CD4-positive, alpha-beta T cell treated with Interleukin-17A for 1 hour (primary cell): Measurements from ENCODE around the gene MARCHF3.
"Not testable (repeated sequence)": the region's sequence is repeated elsewhere in the genome, so short reads cannot be mapped to it uniquely, and the experiment has no call there.

Source experiments
- DNase-seq: peaks from one replicate; pipeline ENCODE4 v3.0.0-alpha.2; 2020

The MARCHF3 gene

DNA sequence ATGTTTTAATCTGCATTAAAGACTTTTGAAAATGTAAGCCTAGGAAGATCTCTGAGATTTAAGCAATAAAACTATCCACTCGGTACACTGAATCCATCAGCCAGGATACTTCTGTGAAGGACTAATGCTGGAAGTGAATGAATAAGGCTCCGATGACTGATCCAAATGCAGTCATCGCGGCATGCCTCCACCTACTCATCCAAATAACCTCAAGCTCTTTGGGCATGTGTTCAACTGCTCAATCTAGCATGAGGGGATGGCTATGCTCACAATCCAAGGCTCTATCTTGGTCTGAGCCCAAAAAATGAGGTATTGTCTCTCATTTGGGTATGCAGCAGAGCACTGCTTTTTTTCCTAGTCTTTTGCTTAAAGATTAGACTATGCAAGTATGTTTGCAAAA lies 19.2 kb downstream of the MARCHF3 start:
- no peak for DNase-seq

DNA sequence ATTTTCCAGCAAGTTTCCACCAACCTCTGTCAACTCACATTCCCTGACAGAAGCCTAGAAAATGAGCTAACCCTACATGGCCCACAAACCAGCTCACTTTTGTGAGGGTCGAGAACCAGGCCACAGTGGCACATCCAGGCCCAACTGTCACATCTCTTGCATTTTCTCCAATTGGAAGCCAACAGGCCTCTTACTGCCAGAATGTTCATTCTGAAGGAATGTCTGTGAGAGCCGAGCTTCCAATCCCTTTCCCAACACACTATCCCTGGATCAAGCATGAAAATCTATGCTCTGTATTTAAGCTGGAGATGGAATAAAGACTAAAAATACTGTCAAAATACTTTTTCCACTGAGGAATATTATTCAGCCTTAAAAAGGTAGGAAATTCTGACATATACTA lies 20.0 kb downstream of the MARCHF3 start:
- no peak for DNase-seq

DNA sequence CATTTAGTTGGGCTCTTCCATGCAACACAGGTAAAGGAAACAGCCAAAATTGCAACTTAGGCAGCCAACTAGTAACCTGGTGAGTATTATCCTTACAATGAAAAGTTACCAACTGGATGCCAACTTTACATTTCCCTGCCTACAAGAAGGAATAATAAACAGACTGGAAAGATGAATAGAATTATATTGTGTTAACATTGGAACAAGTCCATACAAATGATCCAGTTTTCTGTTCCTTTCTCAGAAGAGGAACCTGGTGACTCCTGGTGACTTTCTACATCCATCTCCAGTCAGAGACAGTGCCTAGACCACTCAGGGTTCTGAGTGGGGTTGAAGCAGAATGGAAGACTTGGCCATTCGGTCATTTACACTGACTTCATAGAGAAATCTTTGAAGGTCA lies 20.6 kb downstream of the MARCHF3 start:
- DNase-seq: no peak

DNA sequence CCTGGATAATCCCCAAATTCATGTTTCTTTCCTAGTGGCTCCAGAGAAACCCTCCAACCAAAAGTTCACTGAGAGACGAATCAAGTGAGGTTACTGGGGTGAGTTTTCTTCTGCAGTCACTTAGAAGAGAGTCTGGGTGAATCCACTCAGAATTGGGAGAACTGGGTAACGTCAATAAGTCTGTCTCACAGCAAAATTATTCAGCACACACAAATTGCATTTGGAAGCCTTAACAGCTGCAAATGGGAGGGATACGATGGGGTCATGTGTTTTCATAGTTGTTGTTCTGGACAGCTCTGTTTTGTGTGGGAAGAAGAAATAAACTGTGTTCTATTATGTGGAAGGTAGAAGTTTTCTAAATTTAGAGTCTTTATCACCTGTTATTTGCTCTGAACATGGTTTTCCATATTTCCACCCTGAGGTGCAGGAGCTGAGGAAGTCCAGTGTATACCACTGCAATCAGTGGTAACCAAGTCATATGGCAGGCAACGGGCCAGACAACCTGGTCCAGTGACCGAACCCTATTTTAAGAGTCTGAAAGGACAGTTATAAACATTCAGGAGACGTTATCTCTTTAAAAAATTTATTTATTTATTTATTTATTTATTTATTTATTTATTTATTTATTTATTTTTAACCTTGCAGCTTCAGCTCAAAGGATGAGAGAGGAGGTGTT lies 21.9 kb downstream of the MARCHF3 start:
- DNase-seq: no peak

DNA sequence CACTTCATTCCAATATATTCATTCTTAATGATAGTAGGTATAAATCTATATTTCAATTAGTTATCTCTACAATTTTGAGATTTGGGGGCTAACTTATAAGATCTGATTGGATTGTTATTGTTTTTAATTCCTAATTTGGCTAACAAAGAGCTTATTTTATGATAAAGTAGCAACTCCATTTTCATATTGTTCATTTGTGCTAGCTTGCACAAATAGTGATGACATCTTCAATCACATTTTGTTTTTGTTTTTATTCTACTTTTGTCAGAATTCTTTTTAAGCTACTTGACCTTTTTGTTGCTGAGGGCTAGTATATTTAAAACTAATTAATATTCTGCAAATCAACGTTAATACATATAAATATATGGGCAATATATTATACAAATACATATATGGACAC lies 22.8 kb downstream of the MARCHF3 start:
- no peak for DNase-seq

DNA sequence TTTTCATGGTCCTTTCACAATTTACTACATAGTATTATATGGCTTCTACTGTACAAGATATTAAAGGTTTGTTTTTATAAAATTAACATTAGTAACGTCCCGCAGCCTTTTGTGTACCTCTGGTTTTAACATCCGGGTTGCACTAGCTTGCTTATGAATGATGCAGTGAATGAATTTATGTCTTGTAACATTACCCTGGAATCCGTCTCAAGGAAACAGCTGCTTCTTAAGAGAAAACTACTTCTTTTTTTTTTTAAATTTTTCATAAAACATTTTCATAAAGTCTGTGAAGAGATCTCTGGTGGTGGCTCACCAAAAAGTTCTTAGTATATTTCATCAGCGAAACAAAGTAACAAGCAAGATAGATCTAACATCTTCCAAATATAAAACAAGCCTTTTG lies 23.6 kb downstream of the MARCHF3 start:
- DNase-seq: no peak

DNA sequence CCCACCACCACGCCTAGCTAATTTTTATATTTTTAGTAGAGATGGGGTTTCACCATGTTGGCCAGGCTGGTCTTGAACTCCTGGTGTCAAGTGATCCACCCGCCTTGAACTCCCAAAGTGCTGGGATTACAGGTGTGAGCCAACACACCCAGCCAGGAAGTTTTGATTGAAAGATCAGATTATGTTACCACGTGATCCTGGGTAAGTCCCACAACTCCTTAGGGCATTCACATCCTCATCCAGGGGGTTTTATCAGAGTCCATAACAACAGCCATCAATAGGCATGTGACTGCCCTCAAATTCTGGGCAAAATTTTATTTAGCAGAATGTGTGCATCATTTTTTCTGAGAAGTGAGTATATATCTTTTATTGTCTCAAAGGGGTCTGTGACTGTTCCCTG lies 25.1 kb downstream of the MARCHF3 start:
- not testable (repeated sequence) for DNase-seq

DNA sequence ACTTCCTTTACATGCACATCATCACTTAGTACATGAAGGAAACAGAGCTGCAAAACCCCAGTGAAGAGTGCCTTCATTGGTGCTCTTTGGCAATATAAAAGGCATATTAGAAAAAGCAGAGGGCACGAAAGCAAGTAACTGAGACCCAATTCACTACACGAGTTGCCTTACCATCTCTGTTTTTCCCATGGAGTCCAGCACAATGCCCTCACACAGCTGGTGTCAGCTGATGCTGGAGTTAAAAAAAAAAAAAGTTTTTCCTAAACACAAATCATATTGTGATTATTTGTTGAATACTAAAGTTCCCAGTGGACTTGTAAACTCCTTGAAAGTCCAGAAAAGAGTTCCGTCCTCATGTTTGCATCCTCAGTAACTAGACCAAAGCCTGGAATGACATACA lies 25.6 kb downstream of the MARCHF3 start:
- no peak for DNase-seq

DNA sequence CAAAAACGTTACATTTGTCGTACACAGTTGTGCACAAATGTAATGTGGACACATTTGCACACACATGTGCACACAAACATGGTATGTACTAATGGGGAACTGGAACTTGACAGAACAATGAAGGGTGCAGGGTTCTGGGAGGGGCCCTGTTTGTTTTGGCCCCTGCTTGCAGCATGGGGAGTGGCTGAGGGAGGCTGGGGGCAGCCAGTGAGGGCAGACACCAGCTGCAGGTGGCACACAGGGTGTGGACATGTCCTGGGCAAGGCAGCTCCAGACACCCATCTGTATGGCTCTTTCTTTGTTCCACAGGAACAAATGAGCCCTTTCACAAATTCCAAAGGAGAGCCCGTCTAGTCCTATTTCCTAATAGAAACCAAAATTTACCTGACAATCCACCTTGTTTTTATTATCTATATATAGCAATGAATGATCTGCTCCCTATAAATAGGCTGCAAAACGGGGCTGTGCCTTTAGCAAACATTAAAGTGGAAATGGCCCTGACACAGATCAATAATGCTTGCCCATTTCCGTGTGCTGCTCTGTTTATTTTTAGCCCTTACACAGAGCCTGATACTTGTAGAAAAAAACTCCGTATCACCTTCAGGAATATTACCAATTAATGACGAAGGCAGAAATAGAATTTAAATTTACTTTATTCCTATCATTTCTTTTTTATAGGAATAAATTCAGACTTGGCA lies 26.4 kb downstream of the MARCHF3 start:
- DNase-seq: no peak

DNA sequence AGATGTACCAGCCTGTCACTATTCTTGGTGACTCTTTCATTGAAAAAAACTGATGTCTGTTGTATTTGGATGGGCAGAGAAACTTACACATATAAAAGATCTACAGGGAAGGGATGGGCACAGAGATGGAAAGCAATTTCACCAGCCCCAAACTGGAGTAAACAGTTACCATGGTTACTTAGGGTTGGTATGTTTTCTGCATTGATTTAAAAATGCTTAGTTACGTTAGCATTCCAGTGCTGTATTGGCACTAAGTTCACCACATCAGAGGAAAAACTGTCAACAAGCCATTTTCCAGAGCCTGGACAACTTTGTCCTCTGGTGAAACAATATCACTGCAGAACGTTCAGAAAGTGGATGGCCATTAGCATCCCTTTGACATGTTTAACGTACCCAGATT lies 28.0 kb downstream of the MARCHF3 start:
- DNase-seq: no peak

DNA sequence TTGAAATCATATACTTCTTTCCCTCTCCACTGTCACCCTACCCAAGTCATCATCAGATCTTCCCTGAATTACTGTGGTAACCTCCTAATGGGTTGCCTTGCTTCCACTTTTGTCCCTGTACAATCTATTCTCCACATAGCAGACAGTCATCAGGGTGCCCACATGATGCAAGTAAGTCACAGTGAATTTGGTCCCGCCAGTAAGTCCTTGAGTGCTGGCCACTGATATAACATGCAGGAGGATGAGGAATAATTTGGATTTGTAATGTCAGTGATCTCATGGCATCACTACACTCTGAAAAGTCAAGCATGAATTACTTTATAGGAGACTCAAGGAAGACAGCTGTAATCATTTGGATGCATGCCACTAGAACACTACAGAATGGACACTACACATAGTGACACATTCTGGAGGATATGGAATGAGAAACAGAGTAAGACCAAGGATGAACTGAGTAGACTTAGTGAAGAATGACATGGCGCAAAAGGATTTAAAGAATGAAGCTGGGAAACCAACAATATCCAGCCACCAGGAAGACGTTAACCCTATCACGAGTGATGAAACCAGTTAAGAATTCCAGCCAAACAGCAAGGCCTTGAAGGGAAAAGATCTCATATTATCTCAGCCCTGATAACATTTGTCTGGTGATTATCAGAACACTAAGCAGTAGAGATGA lies 28.6 kb downstream of the MARCHF3 start:
- no peak for DNase-seq

DNA sequence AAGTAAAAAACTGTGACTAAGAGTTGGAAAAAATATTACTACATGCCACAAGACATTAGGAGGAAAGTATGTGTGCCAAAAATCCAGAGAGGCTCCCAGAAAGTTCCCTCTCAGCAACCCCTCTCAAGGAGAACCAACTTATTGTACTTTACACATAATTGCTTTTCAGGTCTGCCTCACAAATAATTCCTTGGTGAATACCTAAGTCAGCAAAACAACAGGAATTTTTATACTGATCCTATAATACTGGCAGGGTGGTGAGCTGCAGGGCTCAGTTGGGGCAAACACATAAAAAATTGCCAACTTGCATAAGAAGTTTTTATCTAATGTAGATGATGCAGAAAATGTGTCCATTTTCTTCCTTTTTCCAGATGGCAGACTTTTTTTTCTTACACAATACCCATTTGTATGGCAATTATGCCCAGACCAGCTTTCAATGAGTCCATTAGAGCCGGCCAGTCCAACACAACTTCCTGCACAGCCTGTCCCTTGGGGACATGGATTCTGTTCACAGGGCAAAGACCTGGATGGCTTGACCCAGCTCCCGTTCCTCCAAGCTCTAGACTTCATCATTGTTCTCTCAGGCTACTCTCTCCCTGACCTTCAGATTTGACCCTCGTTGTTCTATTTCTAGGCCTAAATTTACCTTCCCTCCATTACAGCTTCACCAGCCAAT lies 31.3 kb downstream of the MARCHF3 start:
- DNase-seq: no peak

DNA sequence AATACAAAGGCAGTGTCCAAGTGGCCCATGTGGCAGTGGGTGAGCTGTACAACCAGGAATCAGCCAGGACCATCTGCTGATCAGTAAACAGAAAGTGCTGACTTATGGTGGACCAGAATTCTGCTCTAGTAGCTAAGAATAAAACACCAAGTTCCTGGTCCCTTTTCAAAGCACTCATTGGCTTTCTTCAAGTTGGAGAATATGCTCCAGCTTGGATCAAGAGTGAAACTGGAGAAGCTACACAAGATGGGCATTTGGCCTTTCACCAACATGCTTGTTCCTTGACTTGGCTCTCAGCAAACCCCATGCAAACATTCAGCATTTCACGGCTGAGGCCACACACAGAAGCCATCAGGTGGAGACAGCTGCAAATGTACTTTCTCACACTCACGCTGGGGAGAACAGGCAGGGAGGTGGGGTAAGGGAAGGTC lies 32.1 kb downstream of the MARCHF3 start:
- no peak for DNase-seq

DNA sequence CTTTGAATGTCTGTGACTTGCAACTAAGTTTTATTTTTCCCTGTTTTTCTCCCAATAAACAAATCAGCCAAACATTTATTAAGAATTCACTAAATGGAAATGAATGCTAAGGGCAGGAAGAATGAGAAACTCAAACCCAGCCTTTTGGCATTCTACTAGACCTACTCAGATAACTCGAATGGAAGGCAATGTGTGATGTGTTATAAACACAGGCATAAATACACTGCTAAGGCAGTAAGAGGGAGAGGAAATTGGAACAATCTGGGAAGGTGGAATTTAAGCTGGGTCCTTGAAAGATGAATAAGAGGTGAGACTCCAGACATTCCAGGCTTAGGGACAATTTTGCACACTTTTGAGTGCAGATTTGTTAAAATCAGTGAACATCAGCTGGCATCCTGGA lies 34.7 kb downstream of the MARCHF3 start:
- no peak for DNase-seq

DNA sequence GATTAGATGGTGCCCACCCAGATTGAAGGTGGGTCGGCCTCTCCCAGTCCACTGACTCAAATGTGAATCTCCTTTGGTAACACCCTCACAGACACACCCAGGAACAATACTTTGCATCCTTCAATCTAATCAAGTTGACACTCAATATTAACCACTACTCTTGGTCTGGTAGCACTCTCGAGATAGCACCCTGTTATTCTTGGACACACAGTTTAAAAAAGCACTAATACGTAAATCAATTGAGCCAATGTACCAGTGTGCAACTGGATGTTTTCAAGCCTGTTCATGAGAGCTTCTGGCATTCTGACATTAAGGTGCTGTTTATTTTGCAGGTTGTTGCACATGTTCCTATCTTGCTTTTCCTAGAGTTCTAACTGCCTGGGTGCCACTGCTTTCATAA lies 35.3 kb downstream of the MARCHF3 start:
- DNase-seq: no peak

DNA sequence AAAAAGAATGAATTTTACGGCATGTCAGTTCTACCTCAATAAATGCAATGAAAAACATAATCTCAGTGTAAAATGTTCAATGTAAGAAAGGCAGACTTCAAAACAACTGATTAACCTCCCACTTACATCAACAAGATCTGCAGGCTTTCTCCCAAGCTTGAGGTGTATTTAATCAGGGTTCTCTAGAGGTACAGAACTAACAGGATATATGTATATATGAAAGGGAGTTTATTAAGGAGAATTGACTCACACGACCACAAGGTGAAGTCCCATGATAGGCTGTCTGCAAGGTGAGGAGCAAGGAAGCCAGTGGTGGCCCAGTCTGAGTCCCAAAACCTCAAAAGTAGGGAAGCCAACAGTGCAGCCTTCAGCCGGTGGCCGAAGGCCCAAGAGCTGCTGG lies 35.9 kb downstream of the MARCHF3 start:
- no peak for DNase-seq

DNA sequence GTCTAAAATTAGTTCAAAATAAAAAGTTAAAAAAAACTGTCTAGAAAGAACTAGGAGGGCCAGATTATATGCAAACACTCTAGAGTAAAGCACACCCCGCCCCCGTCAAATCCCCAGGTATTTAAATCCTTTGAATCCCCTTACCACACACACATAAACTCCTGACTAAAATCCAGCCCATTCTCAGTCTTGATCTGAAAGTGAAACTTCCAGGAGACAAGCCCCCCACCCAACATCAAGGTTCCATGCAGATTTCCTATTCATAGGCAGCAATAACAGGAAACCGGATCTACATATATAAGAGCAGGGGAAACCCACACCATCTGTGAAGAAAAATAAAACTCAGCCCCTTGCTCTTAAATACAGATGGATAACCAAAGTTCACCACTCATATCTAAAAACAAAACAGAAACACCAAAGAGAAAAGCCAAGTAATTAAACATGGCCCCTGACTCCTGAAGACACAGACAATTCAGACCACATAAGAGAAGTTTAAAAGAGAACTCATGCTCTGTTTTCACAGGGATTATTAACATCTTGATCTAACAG lies 42.3 kb downstream of the MARCHF3 start:
- DNase-seq: peak; percentile 56

DNA sequence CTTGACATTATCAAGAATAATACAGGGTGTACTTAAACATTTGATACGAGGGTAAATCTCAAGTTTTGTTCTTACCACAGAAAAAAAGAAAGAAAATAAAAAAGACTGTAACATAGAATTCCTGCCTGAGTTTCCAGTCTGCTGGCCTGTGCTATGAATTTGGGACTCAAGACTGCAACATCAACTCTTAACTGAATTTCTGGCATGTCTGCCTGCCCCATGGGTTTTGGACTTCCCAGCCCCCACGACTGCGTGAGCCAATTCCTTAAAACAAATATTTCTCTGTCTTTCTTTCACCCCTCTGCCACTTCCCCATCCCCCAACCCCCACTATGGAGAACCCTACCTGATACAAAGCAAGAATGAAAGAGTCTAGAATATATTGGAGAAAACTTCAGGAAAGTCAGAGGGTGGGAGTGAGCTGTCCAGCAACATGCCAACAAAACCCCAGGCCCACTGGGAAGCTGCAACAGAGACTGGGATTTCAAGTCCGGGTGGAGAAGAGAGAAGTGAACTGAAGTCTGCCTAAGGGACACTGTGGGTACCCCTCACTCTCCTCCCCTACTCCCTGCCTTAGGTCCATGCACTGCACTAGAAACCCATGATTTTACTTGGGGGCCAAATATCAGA lies 43.0 kb downstream of the MARCHF3 start:
- DNase-seq: no peak

DNA sequence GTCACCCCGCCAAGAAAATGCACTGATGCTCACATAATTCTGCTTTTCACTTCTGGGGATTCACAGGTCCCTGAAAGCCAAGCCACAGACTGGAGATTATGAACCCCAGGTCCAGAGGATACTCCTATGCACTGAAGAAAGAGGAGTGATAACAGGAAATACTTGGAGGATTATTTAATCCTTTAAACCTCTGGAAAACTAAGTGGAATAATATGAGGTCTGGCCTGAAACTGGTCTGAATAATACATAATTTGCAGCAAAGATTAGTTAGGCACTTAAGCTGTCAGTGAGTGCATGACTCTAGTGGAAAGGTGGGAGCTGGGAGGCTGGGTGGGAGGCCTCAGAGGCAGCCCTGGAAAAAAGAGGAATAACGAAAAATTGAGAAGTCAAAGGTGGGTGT lies 45.7 kb downstream of the MARCHF3 start:
- DNase-seq: no peak

DNA sequence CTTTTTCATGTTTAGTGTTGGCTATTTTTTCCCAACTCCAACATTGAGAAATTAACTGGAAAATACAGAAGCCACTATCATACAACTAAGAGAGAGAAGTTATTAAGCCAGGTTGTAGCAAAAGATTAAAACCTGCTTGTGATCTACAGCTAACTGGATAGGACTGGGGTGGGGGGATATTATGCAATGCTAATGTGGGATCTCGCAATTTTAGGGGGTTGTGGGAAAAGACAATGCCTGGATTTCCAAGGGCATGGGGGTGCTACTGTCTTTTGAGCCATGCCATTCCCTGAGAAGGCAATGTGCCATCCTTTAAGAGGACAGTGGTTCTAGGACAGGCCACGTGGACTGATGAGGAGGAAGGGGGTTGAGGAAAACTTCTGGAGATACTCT lies 46.5 kb downstream of the MARCHF3 start:
- no peak for DNase-seq

DNA sequence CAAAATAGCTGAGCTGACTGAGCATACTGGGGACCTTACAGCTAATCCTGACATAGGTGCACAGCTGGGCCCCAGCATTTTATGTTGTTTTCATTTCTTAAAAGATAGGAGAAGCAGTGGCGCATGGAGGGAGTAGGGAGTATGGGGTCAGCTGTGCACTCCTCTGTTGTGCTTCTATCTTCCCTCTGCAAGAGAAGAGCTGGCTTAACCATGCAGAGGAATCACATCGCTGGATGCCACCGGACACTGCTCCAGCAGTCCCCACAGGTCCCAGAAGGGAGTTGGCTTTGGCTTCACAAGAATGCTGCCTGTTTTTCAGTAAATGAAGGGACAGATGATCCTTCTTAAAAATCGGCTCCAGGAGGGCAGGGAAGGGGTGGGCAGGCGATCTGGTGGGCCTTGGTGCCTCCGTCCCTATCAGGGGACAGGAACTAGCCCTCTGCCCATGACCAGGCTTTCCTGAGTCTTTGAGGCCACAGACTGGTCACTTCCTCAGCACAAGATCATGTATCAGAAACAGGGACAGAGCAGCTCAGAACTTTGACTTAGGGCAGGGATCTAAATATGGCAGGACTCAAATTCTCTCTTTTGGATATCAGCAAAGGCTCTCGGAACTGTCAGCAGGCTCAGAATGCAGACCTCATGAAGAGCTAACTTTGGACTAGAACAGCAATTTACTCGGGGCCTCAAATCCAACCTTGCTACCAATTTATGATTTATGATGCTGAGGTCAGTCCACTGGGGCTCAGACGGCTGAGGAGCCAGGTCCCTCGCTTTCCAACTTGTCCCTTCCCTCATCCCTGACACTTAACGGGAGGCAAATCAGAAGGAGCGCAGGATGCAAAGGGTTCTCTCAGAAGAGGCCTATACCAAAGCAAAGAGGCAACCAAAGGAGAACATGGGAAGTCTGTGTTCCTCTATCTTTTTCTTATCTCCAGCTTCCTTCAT lies 47.2 kb downstream of the MARCHF3 start:
- DNase-seq: no peak

DNA sequence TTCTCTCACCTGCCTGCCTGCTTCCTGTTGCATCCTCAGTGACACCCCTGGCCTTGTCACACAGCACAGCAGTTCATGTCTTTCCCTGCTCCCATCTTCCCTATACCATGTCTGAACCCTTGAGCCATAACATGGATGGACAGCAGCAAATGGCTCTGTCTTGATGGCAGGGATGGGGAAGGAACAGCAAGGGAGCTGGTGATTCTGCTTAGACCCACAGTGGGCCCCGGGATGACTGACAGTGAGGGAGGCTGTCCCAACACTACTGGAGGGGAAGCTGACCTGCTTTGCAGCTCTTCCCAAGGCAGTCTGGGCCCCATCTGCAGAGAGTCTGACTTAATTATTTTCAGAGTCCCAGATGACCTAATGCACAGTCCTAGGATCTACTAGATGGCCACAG lies 48.2 kb downstream of the MARCHF3 start:
- DNase-seq: no peak
